ENCODE data around the gene FAM193A.
"Not testable (repeated sequence)": the region's sequence is repeated elsewhere in the genome, so short reads cannot be mapped to it uniquely, and the experiment has no call there.

The FAM193A gene

GRCh38 chr4:2728221-2728620 is 191.8 kb downstream of the FAM193A start:
- no peak for DNase-seq (ENCODE audit: low read depth)

GRCh38 chr4:2728806-2729532 is 192.5 kb downstream of the FAM193A start:
- DNase-seq (ENCODE audit: low read depth) = no peak

GRCh38 chr4:2729533-2729875 is 193.1 kb downstream of the FAM193A start:
- DNase-seq (ENCODE audit: low read depth) = no peak

GRCh38 chr4:2731907-2732317 is 195.5 kb downstream of the FAM193A start:
- no peak for DNase-seq (ENCODE audit: low read depth)

- DNase-seq (ENCODE audit: low read depth) = no peak
These were observed 196.1 kb downstream of the FAM193A start for GRCh38 chr4:2732526-2732925.

GRCh38 chr4:2733001-2733843 is 196.8 kb downstream of the FAM193A start:
- no peak for DNase-seq (ENCODE audit: low read depth)

GRCh38 chr4:2733844-2734574 is 197.6 kb downstream of the FAM193A start:
- no peak for DNase-seq (ENCODE audit: low read depth)

- DNase-seq (ENCODE audit: low read depth) = no peak
These were observed 198.2 kb downstream of the FAM193A start for GRCh38 chr4:2734612-2735011.

- no peak for DNase-seq (ENCODE audit: low read depth)
These were observed 199.4 kb downstream of the FAM193A start for GRCh38 chr4:2735869-2736268.

GRCh38 chr4:2738296-2738695 is 201.8 kb downstream of the FAM193A start:
- DNase-seq (ENCODE audit: low read depth) = not testable (repeated sequence)

- no peak for DNase-seq (ENCODE audit: low read depth)
These were observed 205.2 kb downstream of the FAM193A start for GRCh38 chr4:2741626-2742025.

GRCh38 chr4:2742081-2742822 is 205.8 kb downstream of the FAM193A start:
- DNase-seq (ENCODE audit: low read depth) = no peak

- no peak for DNase-seq (ENCODE audit: low read depth)
These were observed 206.5 kb downstream of the FAM193A start for GRCh38 chr4:2742823-2743517.

- no peak for DNase-seq (ENCODE audit: low read depth)
These were observed 207.3 kb downstream of the FAM193A start for GRCh38 chr4:2743518-2744445.

GRCh38 chr4:2744576-2745270 is 208.3 kb downstream of the FAM193A start:
- no peak for DNase-seq (ENCODE audit: low read depth)

- DNase-seq (ENCODE audit: low read depth) = no peak
These were observed 209.1 kb downstream of the FAM193A start for GRCh38 chr4:2745516-2745915.

- DNase-seq (ENCODE audit: low read depth) = peak; percentile 22
These were observed 209.7 kb downstream of the FAM193A start for GRCh38 chr4:2745981-2746806.

- DNase-seq (ENCODE audit: low read depth) = no peak
These were observed 210.6 kb downstream of the FAM193A start for GRCh38 chr4:2746891-2747695.

Measured in amniotic epithelial cell (primary cell).